H1 (cell line): ENCODE results near the gene HJURP. TPM values are rescaled to one million over a fixed set of nuclear protein-coding genes. Genes with fewer than 3 reads are reported as not detected.
A peak's percentile ranks its signal among the peaks of the same experiment; 100 is the strongest.

ENCODE experiments used
- CEBPB ChIP-seq: IDR thresholded peaks from 2 replicates; pipeline ENCODE4 v1.6.1; 2012; ENCODE audit warnings: low read depth, low read length
- CHD1 ChIP-seq: IDR thresholded peaks from 2 replicates; pipeline ENCODE4 v1.6.1; 2012; ENCODE audit warnings: low read depth, low read length, improper control_type of control experiment
- CREB1 ChIP-seq: IDR thresholded peaks from 2 replicates; pipeline ENCODE4 v1.6.1; 2012; ENCODE audit warnings: inconsistent platforms
- FOSL1 ChIP-seq: IDR thresholded peaks from 2 replicates; pipeline ENCODE4 v1.6.1; 2011; ENCODE audit warnings: mild to moderate bottlenecking, low read depth, low read length, moderate library complexity; ENCODE audit not compliant: insufficient read depth
- HDAC6 ChIP-seq: IDR thresholded peaks from one replicate; pipeline ENCODE4 v1.7.1; 2012; ENCODE audit warnings: low read depth, mild to moderate bottlenecking, inconsistent platforms, low read length, moderate library complexity
- KDM4A ChIP-seq: IDR thresholded peaks from one replicate; pipeline ENCODE4 v1.7.1; 2012; ENCODE audit warnings: low read depth, mild to moderate bottlenecking, moderate library complexity, low read length, inconsistent platforms; ENCODE audit not compliant: severe bottlenecking
- KDM5A ChIP-seq: fragments of 200-600 bp; IDR thresholded peaks from 2 replicates; pipeline ENCODE4 v1.7.1; 2012; ENCODE audit warnings: mild to moderate bottlenecking, low read length, inconsistent platforms, mixed read lengths
- MAFK ChIP-seq: IDR thresholded peaks from 2 replicates; pipeline ENCODE4 v1.6.1; 2012; ENCODE audit warnings: low read depth, mild to moderate bottlenecking, improper control_type of control experiment, low read length
- NANOG ChIP-seq: IDR thresholded peaks from 2 replicates; pipeline ENCODE4 v1.6.1; 2011; ENCODE audit warnings: low read length, low read depth, mild to moderate bottlenecking, inconsistent platforms; ENCODE audit not compliant: insufficient read depth, poor library complexity, severe bottlenecking
- NRF1 ChIP-seq: IDR thresholded peaks from 2 replicates; pipeline ENCODE4 v1.6.1; 2011; ENCODE audit warnings: mild to moderate bottlenecking, low read depth, low read length, improper control_type of control experiment
- PHF8 ChIP-seq: fragments of 200-600 bp; sonication (generic); conservative IDR thresholded peaks from 2 replicates; pipeline ENCODE4 v1.7.1; 2012; ENCODE audit warnings: low read depth, mild to moderate bottlenecking, inconsistent platforms, low read length, moderate library complexity
- POU5F1 ChIP-seq: IDR thresholded peaks from 2 replicates; pipeline ENCODE4 v1.6.1; 2011; ENCODE audit warnings: low read depth, mild to moderate bottlenecking, low read length, moderate library complexity
- RAD21 ChIP-seq, 2 experiments: IDR thresholded peaks in 1 of 2; conservative IDR thresholded peaks in 1 of 2; 2 replicates each; pipeline ENCODE4 v1.6.1; 2011; ENCODE audit warnings: low read depth in 2 of 2, low read length in 2 of 2, improper control_type of control experiment in 1 of 2, inconsistent platforms in 1 of 2, mild to moderate bottlenecking in 1 of 2, moderate library complexity in 1 of 2
- RBBP5 ChIP-seq: IDR thresholded peaks from 2 replicates; pipeline ENCODE4 v1.7.1; 2012; ENCODE audit warnings: low read depth, mild to moderate bottlenecking, inconsistent platforms, low read length, moderate library complexity, borderline replicate concordance
- RNF2 ChIP-seq: fragments of 200-900, 300-1000 bp; sonication (generic); IDR thresholded peaks from 2 replicates; pipeline ENCODE4 v1.7.1; 2016; ENCODE audit warnings: borderline replicate concordance, low read depth, mild to moderate bottlenecking, antibody characterized with exemption, low read length; ENCODE audit not compliant: poor library complexity, severe bottlenecking; ENCODE audit errors: missing control alignments
- RXRA ChIP-seq: IDR thresholded peaks from 2 replicates; pipeline ENCODE4 v1.6.1; 2011; ENCODE audit warnings: low read depth, mild to moderate bottlenecking, low read length, moderate library complexity; ENCODE audit not compliant: insufficient read depth
- SAP30 ChIP-seq: fragments of 300-600 bp; sonication (generic); IDR thresholded peaks from 2 replicates; pipeline ENCODE4 v1.7.1; 2012; ENCODE audit warnings: low read length, moderate library complexity, mild to moderate bottlenecking, inconsistent platforms; ENCODE audit not compliant: insufficient read depth, insufficient replicate concordance
- SIN3A ChIP-seq, 2 experiments: IDR thresholded peaks in 1 of 2; conservative IDR thresholded peaks in 1 of 2; 2 replicates each; pipeline ENCODE4 v1.6.1; 2011 to 2012; ENCODE audit warnings: low read length in 2 of 2, improper control_type of control experiment in 1 of 2, low read depth in 1 of 2, mild to moderate bottlenecking in 1 of 2
- SP2 ChIP-seq: IDR thresholded peaks from 2 replicates; pipeline ENCODE4 v1.6.1; 2012; ENCODE audit warnings: mild to moderate bottlenecking, low read length, inconsistent platforms
- TAF7 ChIP-seq: optimal IDR thresholded peaks from 2 replicates; pipeline ENCODE3; 2011; ENCODE audit warnings: low read depth, mild to moderate bottlenecking, inconsistent platforms, low read length, moderate library complexity, borderline replicate concordance
- TCF12 ChIP-seq: IDR thresholded peaks from 2 replicates; pipeline ENCODE4 v1.6.1; 2011; ENCODE audit warnings: low read depth, mild to moderate bottlenecking, low read length
- YY1 ChIP-seq: IDR thresholded peaks from 2 replicates; pipeline ENCODE4 v1.6.1; 2011; ENCODE audit warnings: low read depth, mild to moderate bottlenecking, low read length
- ZNF274 ChIP-seq: IDR thresholded peaks from 2 replicates; pipeline ENCODE4 v1.7.0; 2012; ENCODE audit warnings: low read length, borderline replicate concordance; ENCODE audit errors: extremely low read depth
- polyA plus RNA-seq, 7 experiments: library from polyadenylated mRNA; depleted of rRNA in 3 of 7; stranded (reverse) in 5 of 7; unstranded in 2 of 7; fragments of >200 nt in 5 of 7; fragments of 200-250 nt in 2 of 7; gene quantifications; 1 replicate in 5 of 7; 2 replicates in 1 of 7; 4 replicates in 1 of 7; pipeline versions ENCODE4 v1.2.1 to v1.2.3, GENCODE V29; 2011 to 2013; ENCODE audit warnings: missing spikeins in 2 of 7, mixed read lengths in 2 of 7
- total RNA-seq: library from RNA; stranded (reverse); fragmentation: NEBNext Ultra II Directional; extraction: Animal tissue kit (Norgen Biotek cat#: 25700); gene quantifications from 2 replicates; pipeline ENCODE4 v1.2.1, GENCODE V29; 2021

The HJURP gene
- total and polyA plus RNA-seq, 2 of the 8 experiments (the other 6 are each of a cell fraction or from before 2014, with no cell fraction given) = 49.3 to 60.5 TPM

GRCh38 chr2:233854241-233854981 lies at the start of gene HJURP (continued):
- no peak for TF ChIP-seq RNF2
- no peak for TF ChIP-seq RXRA
- TF ChIP-seq ZNF274 = no peak
- TF ChIP-seq RBBP5 = 0 out of 2 replicates have a peak, but pooled peaks have one; percentile 42
- TF ChIP-seq YY1 = 0 out of 2 replicates have a peak, but pooled peaks have one; percentile 39
- TF ChIP-seq SIN3A (conservative IDR thresholded peaks at IDR 0.05 in 1 of 2, IDR thresholded peaks at IDR 0.05 in 1 of 2; ENCODE audit: low read depth in 1 of 2, low read length in 2 of 2) = peak; percentile 78 to 95; a peak in 3 of 4 replicates
- TF ChIP-seq NANOG = no peak
- no peak for TF ChIP-seq TCF12
- no peak for TF ChIP-seq CHD1
- TF ChIP-seq SAP30 = peak; percentile 99
- peak; percentile 45; the same call in 1 of the 2 replicates for TF ChIP-seq CREB1
- no peak for TF ChIP-seq NRF1
- TF ChIP-seq FOSL1 = no peak
- TF ChIP-seq RAD21 (IDR thresholded peaks at IDR 0.05 in 1 of 2, conservative IDR thresholded peaks at IDR 0.05 in 1 of 2; ENCODE audit: low read depth in 2 of 2, low read length in 2 of 2) = no peak
- no peak for TF ChIP-seq CEBPB
- TF ChIP-seq KDM4A = peak; percentile 85
- TF ChIP-seq POU5F1 = no peak
- TF ChIP-seq TAF7 = peak; percentile 86
- peak; percentile 25; the same call in 1 of the 2 replicates for TF ChIP-seq SP2
- no peak for TF ChIP-seq KDM5A
- no peak for TF ChIP-seq MAFK
- no peak for TF ChIP-seq HDAC6
- peak; percentile 85 for TF ChIP-seq PHF8
